SU-DHL-6 (cell line): Measurements from ENCODE around the gene MNAT1.

Experiments
- CTCF ChIP-seq: fragments of 200-600 bp; sonication (generic); IDR thresholded peaks from one replicate; pipeline ENCODE4 v1.5.1; 2017; ENCODE audit warnings: antibody characterized with exemption, mild to moderate bottlenecking, low read length, moderate library complexity; ENCODE audit not compliant: insufficient read depth, poor library complexity, severe bottlenecking
- EZH2phosphoT487 ChIP-seq: fragments of 200-600 bp; sonication (generic), shearing (Covaris generic); conservative IDR thresholded peaks from 2 replicates; pipeline ENCODE4 v1.6.1; 2018; ENCODE audit warnings: mild to moderate bottlenecking, antibody characterized with exemption, low read length, moderate library complexity, mixed read lengths

GRCh38 chr14:60973070-60973469, 238.5 kb downstream of the MNAT1 start:
- TF ChIP-seq CTCF = no peak
- TF ChIP-seq EZH2phosphoT487 = no peak
